Kidney (tissue), 14 donors: ENCODE results near the gene NFYC. TPM values are rescaled to one million over a fixed set of nuclear protein-coding genes. Genes with fewer than 3 reads are reported as not detected.

ENCODE experiments used
- DNase-seq, 5 donors: peaks; one replicate each; pipeline ENCODE4 v3.0.0-alpha.2; 2013 to 2020
- FAIRE-seq: peaks from 2 replicates; lab custom pipeline; 2012; peaks lifted over from hg19 to GRCh38; lab: Jason Lieb, UNC
- H3K27ac ChIP-seq, 2 donors: one replicate each; pipeline ENCODE4 v1.7.0; 2013; ENCODE audit warnings: low read depth in 2 of 2, low read length in 2 of 2, inconsistent platforms in 1 of 2
- H3K27me3 ChIP-seq: one replicate; pipeline ENCODE4 v1.7.1; 2013; ENCODE audit warnings: low read length, inconsistent platforms; ENCODE audit not compliant: control insufficient read depth, insufficient read depth
- H3K36me3 ChIP-seq, 3 donors: one replicate each; pipeline versions ENCODE4 v1.7.0 to v1.7.1; 2013; ENCODE audit warnings: low read length in 3 of 3, control low read depth in 1 of 3, inconsistent platforms in 1 of 3; ENCODE audit not compliant: insufficient read depth in 3 of 3, control insufficient read depth in 2 of 3
- H3K4me1 ChIP-seq, 3 donors: one replicate each; pipeline versions ENCODE4 v1.7.0 to v1.7.1; 2013; ENCODE audit warnings: low read length in 3 of 3, inconsistent platforms in 1 of 3, low read depth in 1 of 3; ENCODE audit not compliant: control insufficient read depth in 2 of 3, insufficient read depth in 2 of 3
- H3K4me3 ChIP-seq, 3 donors: one replicate each; pipeline versions ENCODE4 v1.7.0 to v1.8.1; 2013; ENCODE audit warnings: low read length in 3 of 3, control low read depth in 1 of 3, inconsistent platforms in 1 of 3
- H3K9ac ChIP-seq, 3 donors: one replicate each; pipeline versions ENCODE4 v1.7.0 to v1.7.1; 2013; ENCODE audit warnings: low read length in 3 of 3, control low read depth in 1 of 3, inconsistent platforms in 1 of 3
- H3K9me3 ChIP-seq, 3 donors: one replicate each; pipeline versions ENCODE4 v1.7.0 to v1.7.1; 2013; ENCODE audit warnings: low read length in 3 of 3, control low read depth in 1 of 3, inconsistent platforms in 1 of 3; ENCODE audit not compliant: control insufficient read depth in 2 of 3, insufficient read depth in 1 of 3
- CTCF ChIP-seq: IDR thresholded peaks from 3 replicates; pipeline ENCODE4 v1.5.1; 2012; ENCODE audit warnings: mild to moderate bottlenecking, moderate library complexity, borderline replicate concordance; ENCODE audit not compliant: insufficient read depth; ENCODE audit errors: extremely low read depth
- intact Hi-C: fragments of 100-400 bp; cut with DNase I; formaldehyde crosslinking; loops from one replicate; pipeline ENCODE4 v1.11.1; 2022
- polyA plus RNA-seq: library from polyadenylated mRNA; stranded (reverse); fragments of 350-450 nt; fragmentation: Illumina TruSeq; extraction: RNeasy Lipid Tissue Mini Kit (QIAGEN cat#74804); gene quantifications from one replicate; pipeline ENCODE4 v1.2.3, GENCODE V29; 2014; ENCODE audit warnings: low read depth, low replicate concordance; ENCODE audit not compliant: insufficient read depth
- total RNA-seq: library from RNA; stranded (reverse); fragmentation: NEBNext Ultra II Directional; extraction: Animal tissue kit (Norgen Biotek cat#: 25700); gene quantifications from one replicate; pipeline ENCODE4 v1.2.1, GENCODE V29; 2021
- donor health status: control.
- donor health status: control.
- donor health status: control.
- donor health status: control.
- donor health status: control.
- donor health status: DM: yes; HTN: yes; CAD: no.
- donor health status: Normal renal cell carcinoma (clear cell type).

NFYC gene
- total and polyA plus RNA-seq, 2 donors from 2014 or later, result 52.1 to 69.3 TPM

GRCh38 chr1:40684669-40685068, 6.8 kb upstream of the NFYC start:
- no peak for DNase-seq
- H3K27me3 ChIP-seq, result no peaks in the 10 kb centered on the region
- TF ChIP-seq CTCF, result no peak
- H3K4me1 ChIP-seq, result no peaks in the 10 kb centered on the region
- no peaks in the 10 kb centered on the region for H3K9me3 ChIP-seq
- no peaks in the 10 kb centered on the region for H3K36me3 ChIP-seq
- no peak overlapping the region for H3K4me3 ChIP-seq
- H3K9ac ChIP-seq, result no peak overlapping the region
- intact Hi-C loops, result no loop called here
- no peak for FAIRE-seq
- H3K27ac ChIP-seq, result no peak overlapping the region

GRCh38 chr1:40687059-40687458, 4.4 kb upstream of the NFYC start:
- no peaks in the 10 kb centered on the region for H3K9me3 ChIP-seq
- H3K4me3 ChIP-seq, result no peak overlapping the region
- H3K27ac ChIP-seq, result no peak overlapping the region
- intact Hi-C loops, result no loop called here
- no peaks in the 10 kb centered on the region for H3K27me3 ChIP-seq
- H3K9ac ChIP-seq, result no peak overlapping the region
- no peak for TF ChIP-seq CTCF
- DNase-seq, result no peak
- FAIRE-seq, result no peak
- H3K4me1 ChIP-seq, result peaks cover 0 to 3% (median 0%) of the 10 kb centered on the region in 3 donors
- H3K36me3 ChIP-seq, result no peaks in the 10 kb centered on the region

GRCh38 chr1:40687661-40688060, 3.8 kb upstream of the NFYC start:
- Histone ChIP-seq H3K27me3 (no peaks in the 10 kb centered on the region), H3K36me3 (no peaks in the 10 kb centered on the region), H3K4me1 (peaks cover 0 to 5% (median 3%) of the 10 kb centered on the region in 3 donors), H3K4me3 (no peak overlapping the region), H3K9ac (no peak overlapping the region), H3K27ac (no peak overlapping the region), H3K9me3 (no peaks in the 10 kb centered on the region)
- DNase-seq, result no peak
- FAIRE-seq, result no peak
- intact Hi-C loops, result no loop called here
- no peak for TF ChIP-seq CTCF

- H3K4me3 ChIP-seq, result no peak overlapping the region
- no peak overlapping the region for H3K27ac ChIP-seq
- DNase-seq (no peak), FAIRE-seq (no peak)
- no peak overlapping the region for H3K9ac ChIP-seq
- peaks cover 3 to 16% (median 8%) of the 10 kb centered on the region in 3 donors for H3K4me1 ChIP-seq
- no peak for TF ChIP-seq CTCF
- H3K36me3 ChIP-seq, result no peaks in the 10 kb centered on the region
- intact Hi-C loops, result no loop called here
- H3K27me3 ChIP-seq, result no peaks in the 10 kb centered on the region
- H3K9me3 ChIP-seq, result no peaks in the 10 kb centered on the region
Measured at GRCh38 chr1:40689737-40690136, 1.8 kb upstream of the NFYC start.
